ENCODE measurements around the gene CEP162.

The CEP162 gene

DNA sequence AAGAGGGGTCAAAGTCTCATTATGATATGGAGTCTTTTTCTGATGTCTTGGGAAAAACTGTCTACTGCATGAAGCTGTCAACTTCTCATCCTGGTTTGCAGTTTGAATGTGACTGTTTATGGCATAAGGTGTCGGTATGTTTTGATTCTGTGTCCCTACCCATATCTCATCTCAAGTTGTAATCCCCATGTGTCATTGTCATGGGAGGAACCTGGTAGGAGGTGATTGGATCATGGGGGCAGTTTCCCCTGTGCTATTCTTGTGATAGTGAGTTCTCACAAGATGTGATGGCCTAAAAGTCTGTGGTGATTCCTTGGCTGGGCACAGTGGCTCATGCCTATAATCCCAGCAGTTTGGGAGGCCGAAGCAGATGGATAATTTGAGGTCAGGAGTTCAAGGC lies 146.2 kb downstream of the CEP162 start:
- no peak overlapping the region for H3K9ac ChIP-seq (ENCODE audit: low read depth, low read length)
- H3K36me3 ChIP-seq (ENCODE audit: insufficient read depth, low read depth, low read length), result no peaks in the 10 kb centered on the region
- H3K27me3 ChIP-seq (ENCODE audit: insufficient read depth, low read length), result no peaks in the 10 kb centered on the region
- H3K27ac ChIP-seq (ENCODE audit: low read length), result no peak overlapping the region
- H3K4me3 ChIP-seq (ENCODE audit: low read length), result no peak overlapping the region
- no peaks in the 10 kb centered on the region for H3K9me3 ChIP-seq (ENCODE audit: insufficient read depth, low read depth, low read length)
- peaks cover 14% of the 10 kb centered on the region; the same call in 1 of the 2 replicates for H3K4me1 ChIP-seq (ENCODE audit: insufficient read depth, low read length)

DNA sequence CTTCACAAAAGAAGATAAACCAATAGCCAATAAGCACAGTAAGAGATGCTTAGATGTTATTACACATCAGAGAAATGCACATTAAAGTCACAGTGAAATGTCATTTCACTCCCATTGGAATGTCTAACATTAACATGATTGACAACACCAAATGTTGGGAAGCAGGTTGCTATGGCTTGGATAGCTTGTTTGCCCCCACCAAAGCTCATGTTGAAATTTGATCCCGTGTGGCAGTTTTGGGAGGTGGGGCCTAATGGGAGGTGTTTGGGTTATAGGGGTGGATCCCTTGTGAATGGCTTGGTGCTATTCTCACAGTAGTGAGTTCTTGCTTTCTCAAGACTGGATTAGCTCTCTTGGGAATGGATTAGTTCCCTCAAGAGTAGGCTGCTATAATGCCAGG lies 149.1 kb downstream of the CEP162 start:
- Histone ChIP-seq H3K36me3 (ENCODE audit: insufficient read depth, low read depth, low read length) (no peaks in the 10 kb centered on the region), H3K9ac (ENCODE audit: low read depth, low read length) (no peak overlapping the region), H3K9me3 (ENCODE audit: insufficient read depth, low read depth, low read length) (no peaks in the 10 kb centered on the region), H3K4me1 (ENCODE audit: insufficient read depth, low read length) (peaks cover 16% of the 10 kb centered on the region; the same call in 1 of the 2 replicates), H3K27ac (ENCODE audit: low read length) (no peak overlapping the region), H3K27me3 (ENCODE audit: insufficient read depth, low read length) (no peaks in the 10 kb centered on the region), H3K4me3 (ENCODE audit: low read length) (no peak overlapping the region)

DNA sequence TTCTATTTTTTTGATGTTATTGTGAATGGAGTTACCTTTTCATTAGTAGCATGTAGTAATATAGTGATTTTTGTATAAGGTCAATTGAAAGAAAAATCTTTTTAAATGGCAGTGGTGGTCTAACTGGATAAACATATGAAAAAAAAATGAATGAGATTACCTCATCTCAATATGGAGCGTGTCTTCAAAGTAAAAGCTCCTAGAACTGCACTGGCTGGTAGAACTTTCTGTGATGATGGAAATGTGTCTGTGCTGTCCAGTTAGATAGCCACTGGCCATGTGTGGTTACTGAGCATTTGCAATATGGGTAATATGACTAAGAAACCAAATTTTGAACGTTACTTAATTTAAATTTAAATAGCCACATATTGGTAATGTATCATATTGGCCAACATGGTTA lies 149.8 kb downstream of the CEP162 start:
- H3K36me3 ChIP-seq (ENCODE audit: insufficient read depth, low read depth, low read length), result no peaks in the 10 kb centered on the region
- H3K27ac ChIP-seq (ENCODE audit: low read length), result no peak overlapping the region
- no peaks in the 10 kb centered on the region for H3K9me3 ChIP-seq (ENCODE audit: insufficient read depth, low read depth, low read length)
- no peaks in the 10 kb centered on the region for H3K27me3 ChIP-seq (ENCODE audit: insufficient read depth, low read length)
- peaks cover 9% of the 10 kb centered on the region; the same call in 1 of the 2 replicates for H3K4me1 ChIP-seq (ENCODE audit: insufficient read depth, low read length)
- H3K4me3 ChIP-seq (ENCODE audit: low read length), result no peak overlapping the region
- H3K9ac ChIP-seq (ENCODE audit: low read depth, low read length), result no peak overlapping the region

DNA sequence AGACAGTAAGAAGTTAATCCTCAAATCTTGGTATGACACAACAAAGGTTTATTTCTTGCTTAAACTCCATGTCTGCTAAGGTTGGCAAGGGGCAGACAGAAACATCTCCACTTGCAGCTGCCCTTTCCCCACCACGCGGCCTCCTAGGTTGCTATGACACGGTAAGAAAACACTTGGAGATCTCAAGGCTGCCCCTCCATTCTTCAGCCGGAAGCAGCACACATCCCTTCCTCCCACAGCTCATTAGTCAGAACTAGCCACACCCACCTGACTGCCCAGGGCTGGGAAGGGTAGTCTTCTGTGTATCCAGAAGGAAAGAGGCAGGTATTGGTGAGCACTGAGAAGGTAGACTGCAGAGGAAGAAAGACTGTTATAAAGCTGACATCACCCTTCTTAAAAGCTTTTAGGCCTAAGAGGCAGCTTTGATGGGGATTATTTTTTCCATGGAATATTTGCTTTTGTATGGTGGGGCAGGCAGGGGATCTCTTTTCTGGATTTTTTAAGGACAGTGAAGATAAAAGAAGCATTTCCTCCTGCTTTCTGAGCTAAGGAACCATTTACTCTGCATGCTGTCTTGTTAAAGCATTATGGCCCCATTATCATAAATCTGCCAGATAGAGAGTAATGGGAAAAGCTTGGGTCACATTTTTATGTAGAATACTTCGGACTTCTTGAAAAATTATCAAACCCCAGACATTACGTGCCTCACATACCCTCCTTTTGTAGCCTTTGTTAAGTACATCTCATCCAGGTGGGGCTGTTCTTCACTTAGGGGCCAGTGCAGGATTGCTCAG lies 152.3 kb downstream of the CEP162 start:
- Histone ChIP-seq H3K27me3 (ENCODE audit: insufficient read depth, low read length) (no peaks in the 10 kb centered on the region), H3K9ac (ENCODE audit: low read depth, low read length) (no peak overlapping the region), H3K36me3 (ENCODE audit: insufficient read depth, low read depth, low read length) (no peaks in the 10 kb centered on the region), H3K4me3 (ENCODE audit: low read length) (no peak overlapping the region), H3K9me3 (ENCODE audit: insufficient read depth, low read depth, low read length) (no peaks in the 10 kb centered on the region; the same call in 1 of the 2 replicates), H3K4me1 (ENCODE audit: insufficient read depth, low read length) (peaks cover 7% of the 10 kb centered on the region; the same call in 1 of the 2 replicates), H3K27ac (ENCODE audit: low read length) (no peak overlapping the region)
